Kidney epithelial cell (primary cell): Measurements from ENCODE around the gene SELENOI. TPM values are rescaled to one million over a fixed set of nuclear protein-coding genes. Genes with fewer than 3 reads are reported as not detected.

Source experiments
- DNase-seq: peaks from one replicate; pipeline ENCODE4 v3.0.0-alpha.2; 2010; ENCODE audit warnings: low read depth
- H3K27me3 ChIP-seq: 2 replicates; pipeline ENCODE4 v1.6.0; 2011; ENCODE audit warnings: low read length; ENCODE audit not compliant: control insufficient read depth, insufficient read depth
- H3K36me3 ChIP-seq: 2 replicates; pipeline ENCODE4 v1.5.1; 2011; ENCODE audit warnings: low read length; ENCODE audit not compliant: control insufficient read depth, insufficient read depth
- H3K4me3 ChIP-seq: 2 replicates; pipeline ENCODE4 v1.5.1; 2011; ENCODE audit warnings: low read depth, mild to moderate bottlenecking, control low read depth, low read length
- total RNA-seq: library from RNA; depleted of rRNA; stranded (reverse); fragments of >200 nt; gene quantifications from 2 replicates; pipeline ENCODE4 v1.2.3, GENCODE V29; 2015
- TF ChIP-seq, protein P1 (sequence below): IDR thresholded peaks from 2 replicates; pipeline ENCODE4 v1.5.1; 2011; ENCODE audit warnings: mild to moderate bottlenecking, moderate library complexity, low read length, control low read depth, inconsistent platforms; ENCODE audit not compliant: insufficient read depth, poor library complexity, severe bottlenecking

SELENOI gene
- total RNA-seq, 1 donor from 2014 or later: 21.4 TPM

DNA sequence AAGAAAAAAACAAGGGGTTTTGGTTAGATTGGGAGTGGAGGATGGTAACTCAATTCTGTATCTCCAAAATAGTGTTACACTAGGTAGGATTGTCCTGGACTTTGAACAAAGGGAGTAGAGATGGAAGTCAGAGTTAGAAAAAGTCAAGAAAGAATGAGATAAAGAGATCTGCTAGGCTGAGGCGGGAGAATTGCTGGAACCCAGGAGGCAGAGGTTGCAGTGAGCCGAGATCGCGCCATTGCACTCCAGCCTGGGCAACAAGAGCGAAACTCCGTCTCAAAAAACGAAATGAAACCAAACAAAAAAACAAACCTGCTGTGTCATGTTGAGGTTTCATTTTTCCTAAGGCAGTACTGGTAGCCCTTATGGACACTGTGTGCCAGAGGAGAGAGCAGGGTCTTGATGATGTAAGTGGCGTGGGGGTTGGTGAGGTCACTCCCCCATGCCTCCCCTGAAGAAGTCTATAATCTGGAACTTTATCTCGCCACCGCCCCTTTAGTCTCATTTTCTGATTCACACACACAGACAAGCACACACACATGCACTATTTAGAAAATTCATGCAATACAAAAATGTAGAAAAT lies 66.2 kb downstream of the SELENOI start:
- no peak for DNase-seq
- no peaks in the 10 kb centered on the region for H3K27me3 ChIP-seq
- no peak overlapping the region for H3K4me3 ChIP-seq
- TF ChIP-seq, protein P1, sequence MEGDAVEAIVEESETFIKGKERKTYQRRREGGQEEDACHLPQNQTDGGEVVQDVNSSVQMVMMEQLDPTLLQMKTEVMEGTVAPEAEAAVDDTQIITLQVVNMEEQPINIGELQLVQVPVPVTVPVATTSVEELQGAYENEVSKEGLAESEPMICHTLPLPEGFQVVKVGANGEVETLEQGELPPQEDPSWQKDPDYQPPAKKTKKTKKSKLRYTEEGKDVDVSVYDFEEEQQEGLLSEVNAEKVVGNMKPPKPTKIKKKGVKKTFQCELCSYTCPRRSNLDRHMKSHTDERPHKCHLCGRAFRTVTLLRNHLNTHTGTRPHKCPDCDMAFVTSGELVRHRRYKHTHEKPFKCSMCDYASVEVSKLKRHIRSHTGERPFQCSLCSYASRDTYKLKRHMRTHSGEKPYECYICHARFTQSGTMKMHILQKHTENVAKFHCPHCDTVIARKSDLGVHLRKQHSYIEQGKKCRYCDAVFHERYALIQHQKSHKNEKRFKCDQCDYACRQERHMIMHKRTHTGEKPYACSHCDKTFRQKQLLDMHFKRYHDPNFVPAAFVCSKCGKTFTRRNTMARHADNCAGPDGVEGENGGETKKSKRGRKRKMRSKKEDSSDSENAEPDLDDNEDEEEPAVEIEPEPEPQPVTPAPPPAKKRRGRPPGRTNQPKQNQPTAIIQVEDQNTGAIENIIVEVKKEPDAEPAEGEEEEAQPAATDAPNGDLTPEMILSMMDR: no peak
- H3K36me3 ChIP-seq: no peaks in the 10 kb centered on the region

DNA sequence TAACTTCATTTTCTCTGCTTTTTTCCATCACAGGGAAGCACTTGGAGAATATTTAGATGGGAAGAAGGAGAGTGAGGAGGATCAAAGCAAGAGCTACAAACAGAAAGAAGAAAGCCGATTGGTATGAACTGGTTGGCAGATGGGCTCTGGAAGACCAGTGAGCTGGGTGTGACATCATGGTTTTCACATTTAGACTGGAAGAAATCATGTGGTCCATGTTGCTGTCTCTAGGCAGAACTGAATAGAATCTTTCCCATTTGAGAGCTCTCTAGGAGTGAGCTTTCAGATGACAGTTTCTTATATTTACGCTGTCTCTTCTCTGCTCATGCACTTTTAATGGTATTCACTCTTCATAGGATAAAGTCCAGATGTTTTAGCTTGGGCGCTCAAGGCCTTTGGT lies 68.4 kb downstream of the SELENOI start:
- H3K36me3 ChIP-seq: no peaks in the 10 kb centered on the region
- H3K4me3 ChIP-seq: no peak overlapping the region
- DNase-seq: no peak

DNA sequence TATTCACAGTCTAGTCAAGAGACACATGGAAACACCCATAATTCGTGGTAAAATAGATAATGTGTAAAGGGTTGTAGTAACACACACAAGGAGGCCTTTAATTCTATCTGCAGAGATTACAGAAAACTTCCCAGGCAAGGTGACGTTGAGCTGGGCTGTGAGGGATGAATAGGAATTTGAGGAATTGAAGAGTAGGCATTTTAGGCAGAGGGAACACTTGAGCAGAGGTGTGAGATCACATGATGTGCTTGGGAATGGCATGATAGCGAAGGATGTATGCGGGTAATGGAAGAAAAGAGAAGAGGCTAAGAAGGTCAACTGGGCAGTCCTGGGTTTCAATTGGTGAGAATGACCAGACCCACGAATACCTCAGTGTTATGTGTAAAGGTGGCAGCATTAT lies 76.0 kb downstream of the SELENOI start:
- H3K27me3 ChIP-seq: peaks cover 6% of the 10 kb centered on the region
- TF ChIP-seq, protein P1: no peak
- H3K4me3 ChIP-seq: no peak overlapping the region
- H3K36me3 ChIP-seq: no peaks in the 10 kb centered on the region
- no peak for DNase-seq

More for the DNA sequence above, 68.4 kb downstream of the SELENOI start:
- H3K27me3 ChIP-seq: no peaks in the 10 kb centered on the region
- TF ChIP-seq, protein P1: no peak

DNA sequence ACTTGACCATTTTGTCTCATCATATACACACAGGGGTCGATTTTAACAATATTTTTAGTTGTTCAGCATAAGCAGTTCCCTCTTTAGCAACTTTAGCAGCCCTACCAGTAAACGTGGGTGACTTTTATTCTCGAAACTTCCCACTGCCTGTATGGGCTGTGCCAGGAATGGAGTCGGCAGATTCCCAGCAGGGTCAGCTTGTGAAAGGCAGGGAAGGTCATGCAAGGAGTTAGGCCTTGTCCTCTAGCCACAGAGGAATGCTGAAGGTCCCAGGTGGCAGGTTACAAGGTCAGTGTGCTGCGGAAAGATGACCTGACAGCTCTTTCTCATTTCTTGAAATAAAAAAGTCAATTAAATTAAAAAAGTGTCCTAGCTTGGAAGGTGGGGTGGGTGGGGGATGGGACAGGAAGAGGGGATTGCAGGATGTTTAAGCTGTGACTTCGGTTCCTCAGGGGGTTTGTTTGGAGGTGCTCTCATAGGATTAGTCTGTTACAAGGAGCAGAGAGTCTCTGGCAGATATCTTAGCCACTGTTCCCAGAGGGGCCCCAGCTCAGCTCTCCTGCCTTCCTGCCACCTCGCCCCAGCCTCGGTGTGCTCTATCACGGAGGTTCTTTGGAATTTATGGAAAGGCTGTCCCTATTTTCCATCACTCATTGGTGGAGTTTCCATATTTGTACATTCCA lies 77.1 kb downstream of the SELENOI start:
- TF ChIP-seq, protein P1: no peak
- Histone ChIP-seq H3K36me3 (no peaks in the 10 kb centered on the region), H3K27me3 (peaks cover 6% of the 10 kb centered on the region), H3K4me3 (no peak overlapping the region)
- DNase-seq: no peak

- TF ChIP-seq, protein P1: no peak
- no peak overlapping the region for H3K4me3 ChIP-seq
- H3K27me3 ChIP-seq: peaks cover 6% of the 10 kb centered on the region
- no peak for DNase-seq
- H3K36me3 ChIP-seq: no peaks in the 10 kb centered on the region
Measured at GRCh38 chr2:26423750-26424149, 77.8 kb downstream of the SELENOI start.
